IPS-18c (cell line): Measurements from ENCODE around the gene DUSP12.
A peak's percentile ranks its signal among the peaks of the same experiment; 100 is the strongest.
"Not testable (repeated sequence)": the region's sequence is repeated elsewhere in the genome, so short reads cannot be mapped to it uniquely, and the experiment has no call there.

ENCODE experiments used
- H3K4me3 ChIP-seq: 2 replicates; pipeline ENCODE4 v1.7.0; 2013; ENCODE audit warnings: low read depth, mild to moderate bottlenecking, low read length, moderate library complexity; ENCODE audit not compliant: insufficient read depth
- H3K9me3 ChIP-seq: one replicate; pipeline ENCODE4 v1.6.1; 2013; ENCODE audit warnings: mild to moderate bottlenecking, low read length, moderate library complexity; ENCODE audit not compliant: control insufficient read depth, insufficient read depth

The DUSP12 gene

GRCh38 chr1:161743231-161743630 lies 6.4 kb upstream of the DUSP12 start:
- no peaks in the 10 kb centered on the region for H3K9me3 ChIP-seq
- H3K4me3 ChIP-seq = no peak overlapping the region

- Histone ChIP-seq H3K4me3 (no peak overlapping the region), H3K9me3 (no peaks in the 10 kb centered on the region)
Observed at GRCh38 chr1:161747801-161748200, 1.8 kb upstream of the DUSP12 start.

GRCh38 chr1:161763522-161764098 lies 14.0 kb downstream of the DUSP12 start:
- Histone ChIP-seq H3K4me3 (no peak overlapping the region), H3K9me3 (no peaks in the 10 kb centered on the region)

- peak within 1 kb of the TSS; percentile 92 for H3K4me3 ChIP-seq
- no peaks in the 10 kb centered on the region for H3K9me3 ChIP-seq
Observed at GRCh38 chr1:161766102-161766981, 16.8 kb downstream of the DUSP12 start, which contains the start of gene ATF6. Gene ATF6, plus strand, starts transcription at chr1:161766320. Its CDS starts 41 bp downstream, at chr1:161766361.

GRCh38 chr1:161768461-161768860 lies 18.9 kb downstream of the DUSP12 start:
- Histone ChIP-seq H3K9me3 (no peaks in the 10 kb centered on the region), H3K4me3 (no peak overlapping the region)

GRCh38 chr1:161768986-161769672 lies 19.5 kb downstream of the DUSP12 start:
- Histone ChIP-seq H3K9me3 (no peaks in the 10 kb centered on the region), H3K4me3 (no peak overlapping the region)

GRCh38 chr1:161769673-161770045 lies 20.1 kb downstream of the DUSP12 start:
- H3K4me3 ChIP-seq, H3K9me3 ChIP-seq: not testable (repeated sequence)

- H3K9me3 ChIP-seq = no peaks in the 10 kb centered on the region
- no peak overlapping the region for H3K4me3 ChIP-seq
Observed at GRCh38 chr1:161770250-161770649, 20.7 kb downstream of the DUSP12 start.

- no peaks in the 10 kb centered on the region for H3K9me3 ChIP-seq
- H3K4me3 ChIP-seq = no peak overlapping the region
Observed at GRCh38 chr1:161771161-161771560, 21.6 kb downstream of the DUSP12 start.

GRCh38 chr1:161771973-161772372 lies 22.4 kb downstream of the DUSP12 start:
- Histone ChIP-seq H3K9me3 (no peaks in the 10 kb centered on the region), H3K4me3 (no peak overlapping the region)

- H3K4me3 ChIP-seq = no peak overlapping the region
- no peaks in the 10 kb centered on the region for H3K9me3 ChIP-seq
Observed at GRCh38 chr1:161772397-161772796, 22.8 kb downstream of the DUSP12 start.

- H3K9me3 ChIP-seq = no peaks in the 10 kb centered on the region
- H3K4me3 ChIP-seq = no peak overlapping the region
Observed at GRCh38 chr1:161773791-161774190, 24.2 kb downstream of the DUSP12 start.

GRCh38 chr1:161777261-161777660 lies 27.7 kb downstream of the DUSP12 start:
- Histone ChIP-seq H3K4me3 (no peak overlapping the region), H3K9me3 (no peaks in the 10 kb centered on the region)

GRCh38 chr1:161778522-161778921 lies 28.9 kb downstream of the DUSP12 start:
- no peaks in the 10 kb centered on the region for H3K9me3 ChIP-seq
- no peak overlapping the region for H3K4me3 ChIP-seq

GRCh38 chr1:161779393-161779792 lies 29.8 kb downstream of the DUSP12 start:
- no peaks in the 10 kb centered on the region for H3K9me3 ChIP-seq
- H3K4me3 ChIP-seq = no peak overlapping the region

GRCh38 chr1:161781995-161782394 lies 32.4 kb downstream of the DUSP12 start:
- H3K9me3 ChIP-seq = no peaks in the 10 kb centered on the region
- no peak overlapping the region for H3K4me3 ChIP-seq

GRCh38 chr1:161782886-161783285 lies 33.3 kb downstream of the DUSP12 start:
- no peaks in the 10 kb centered on the region for H3K9me3 ChIP-seq
- H3K4me3 ChIP-seq = no peak overlapping the region

GRCh38 chr1:161784968-161785367 lies 35.4 kb downstream of the DUSP12 start:
- no peak overlapping the region for H3K4me3 ChIP-seq
- H3K9me3 ChIP-seq = no peaks in the 10 kb centered on the region
